GM19240 (cell line): ENCODE measurements around the gene OOSP1.
"Not testable (repeated sequence)": the region's sequence is repeated elsewhere in the genome, so short reads cannot be mapped to it uniquely, and the experiment has no call there.

ENCODE experiments used
- DNase-seq: peaks from one replicate; pipeline ENCODE4 v3.0.0; 2011; ENCODE audit warnings: low spot score; ENCODE audit not compliant: insufficient read length

The OOSP1 gene

DNA sequence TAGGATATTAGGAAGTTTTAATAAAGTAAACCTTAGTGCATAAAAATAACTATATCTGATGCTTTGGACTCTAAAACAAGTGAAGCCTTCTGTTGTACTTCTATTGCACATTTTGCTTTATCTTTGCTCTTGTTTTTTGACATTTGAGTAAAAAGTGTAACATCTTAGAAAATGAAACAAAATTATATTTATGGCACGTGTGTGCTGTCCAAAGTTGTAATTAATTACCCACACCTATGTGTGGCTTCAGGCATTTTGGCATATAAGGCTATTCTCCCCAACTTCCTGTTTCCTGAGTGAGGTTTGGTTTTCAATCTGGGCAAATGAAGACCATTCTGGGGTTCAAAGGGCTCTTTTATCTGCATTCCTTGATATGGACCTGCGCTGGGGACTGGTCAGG lies at the start of gene OOSP1:
Gene OOSP1, plus strand, starts transcription at position 301 of the 400 bp plus-strand sequence. Its CDS starts 23 bp downstream, at position 324.
- no peak for DNase-seq

- DNase-seq: no peak
Observed at GRCh38 chr11:59891781-59892181, 46.5 kb upstream of the OOSP1 start.

DNA sequence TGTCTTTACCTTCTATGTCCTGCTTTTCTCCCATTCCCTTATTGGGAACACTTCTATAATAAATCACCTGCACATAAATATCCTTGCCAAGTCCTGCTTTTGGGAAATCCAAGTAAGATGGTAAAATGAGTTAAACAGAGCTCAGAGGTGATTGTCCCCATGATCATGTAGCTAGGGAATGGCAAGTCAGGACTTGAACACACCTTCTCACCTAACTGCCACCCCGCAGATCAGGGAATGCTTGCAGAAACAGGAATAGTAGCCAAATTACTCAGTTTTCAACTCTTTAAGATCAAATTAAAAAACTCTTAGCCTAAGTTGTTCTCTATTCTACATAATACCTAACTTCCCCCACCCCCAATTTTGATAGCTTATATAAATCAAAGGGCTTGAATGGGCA lies 43.6 kb upstream of the OOSP1 start:
- DNase-seq: no peak

DNA sequence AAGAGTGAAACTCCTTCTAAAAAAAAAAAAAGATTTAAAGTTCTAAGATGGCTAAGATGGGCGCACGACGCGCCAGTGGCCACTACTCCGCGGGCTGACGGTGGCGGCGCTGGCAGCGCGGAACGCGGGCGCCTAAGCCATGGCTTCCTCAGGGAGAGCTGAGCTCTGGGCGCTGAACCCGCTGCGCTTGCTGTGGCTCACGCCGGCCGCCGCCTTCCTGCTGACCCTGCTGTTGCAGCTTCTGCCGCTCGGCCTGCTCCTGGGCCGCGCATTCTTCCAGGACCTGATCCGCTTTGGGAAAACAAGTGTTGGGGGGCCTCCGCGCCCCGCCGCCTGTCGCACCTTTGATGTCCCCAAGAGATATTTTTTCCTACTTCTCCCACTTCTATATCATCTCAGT lies 40.2 kb upstream of the OOSP1 start:
- DNase-seq: no peak

GRCh38 chr11:59898650-59899049 lies 39.6 kb upstream of the OOSP1 start:
- DNase-seq: no peak

GRCh38 chr11:59899532-59899931 lies 38.7 kb upstream of the OOSP1 start:
- no peak for DNase-seq

- no peak for DNase-seq
Observed at GRCh38 chr11:59900366-59901126, 37.7 kb upstream of the OOSP1 start.

DNA sequence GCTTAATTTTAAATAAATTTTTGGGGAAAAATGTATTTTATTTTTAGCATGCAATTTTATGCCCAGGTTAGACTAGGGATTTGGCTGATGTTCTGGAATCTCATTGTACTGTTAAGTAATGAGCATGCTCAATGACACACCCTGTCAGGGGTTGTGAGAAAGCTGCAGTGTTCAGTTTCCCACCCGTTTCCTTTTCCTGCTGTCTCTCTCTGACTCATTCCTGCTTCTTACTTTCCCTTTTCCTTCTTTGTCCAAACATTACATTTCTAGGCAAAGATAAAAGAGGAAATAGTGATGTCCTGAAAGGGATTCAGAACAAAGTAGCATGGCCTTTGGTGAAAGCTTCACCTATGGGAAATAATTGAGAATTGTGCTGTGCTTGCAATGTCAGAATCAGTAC lies 36.9 kb upstream of the OOSP1 start:
- no peak for DNase-seq

- not testable (repeated sequence) for DNase-seq
Observed at GRCh38 chr11:59903569-59903968, 34.7 kb upstream of the OOSP1 start.

DNA sequence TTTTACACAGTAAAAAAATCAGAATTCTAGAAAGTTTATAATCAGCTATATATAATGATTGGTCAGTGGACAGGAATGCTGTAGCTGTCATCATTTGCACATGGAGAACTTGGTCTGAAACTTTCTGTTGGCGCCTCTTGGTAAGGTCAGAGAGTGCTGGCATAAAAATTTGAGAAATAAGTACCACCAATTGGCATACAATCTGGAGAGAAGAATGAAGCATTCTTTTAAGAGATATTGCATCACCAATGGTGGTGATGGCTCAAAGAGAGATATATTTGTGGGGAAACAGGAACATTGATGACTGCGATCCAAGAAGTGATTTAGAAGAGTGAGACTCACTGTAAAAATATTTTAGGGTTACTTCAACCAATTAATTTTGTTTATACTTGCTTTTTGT lies 19.8 kb upstream of the OOSP1 start:
- DNase-seq: no peak

DNA sequence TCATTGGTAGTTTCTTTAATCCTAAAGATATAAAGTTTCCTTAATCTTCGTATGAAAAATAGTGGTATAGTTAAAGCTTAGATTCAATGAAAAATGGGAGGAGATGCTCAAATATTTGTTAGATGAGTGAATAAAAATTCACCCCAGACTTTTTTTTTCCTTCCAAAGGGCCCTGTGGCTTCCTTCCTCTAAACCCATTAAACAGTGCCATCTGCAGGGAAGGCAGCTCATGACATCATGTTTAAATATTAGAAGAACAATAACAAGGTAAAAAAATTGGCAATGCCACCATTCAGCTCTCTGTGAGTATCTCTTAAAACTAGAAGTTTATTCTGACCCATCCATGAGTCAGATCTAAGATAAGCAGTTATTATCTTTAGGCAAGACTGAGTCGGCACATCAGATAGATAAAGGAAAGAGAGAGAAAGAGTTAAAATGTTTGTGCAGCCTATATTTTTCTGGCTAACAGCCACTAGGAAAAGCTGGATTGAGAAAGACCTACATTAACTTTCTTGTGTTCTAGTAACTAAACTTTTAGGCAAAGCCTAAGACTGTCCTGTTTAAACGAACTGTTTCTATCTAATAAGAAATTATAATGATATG lies 19.1 kb upstream of the OOSP1 start:
- DNase-seq: peak; percentile 6

- DNase-seq: no peak
Observed at GRCh38 chr11:59923813-59924212, 14.4 kb upstream of the OOSP1 start.

DNA sequence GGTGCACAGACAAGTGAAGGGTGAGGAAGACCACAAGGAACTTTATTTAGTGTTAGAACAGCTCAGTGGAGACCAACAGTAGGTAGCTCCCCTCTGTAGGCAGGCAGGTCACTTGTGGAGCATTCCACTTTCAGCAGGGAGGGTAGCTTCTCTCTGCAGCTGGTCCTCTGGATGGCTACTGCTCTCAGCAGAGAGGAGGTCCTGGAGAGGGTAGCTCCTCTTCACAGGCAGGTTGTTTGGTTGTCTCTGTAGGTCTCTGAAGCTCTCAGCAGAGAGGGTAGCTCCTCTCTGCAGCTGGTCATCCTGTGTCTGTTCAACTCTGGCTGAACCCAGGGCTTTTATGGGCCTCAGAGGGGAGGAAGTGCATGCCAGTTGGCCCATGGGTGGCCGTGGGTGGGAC lies 6.5 kb upstream of the OOSP1 start:
- no peak for DNase-seq

DNA sequence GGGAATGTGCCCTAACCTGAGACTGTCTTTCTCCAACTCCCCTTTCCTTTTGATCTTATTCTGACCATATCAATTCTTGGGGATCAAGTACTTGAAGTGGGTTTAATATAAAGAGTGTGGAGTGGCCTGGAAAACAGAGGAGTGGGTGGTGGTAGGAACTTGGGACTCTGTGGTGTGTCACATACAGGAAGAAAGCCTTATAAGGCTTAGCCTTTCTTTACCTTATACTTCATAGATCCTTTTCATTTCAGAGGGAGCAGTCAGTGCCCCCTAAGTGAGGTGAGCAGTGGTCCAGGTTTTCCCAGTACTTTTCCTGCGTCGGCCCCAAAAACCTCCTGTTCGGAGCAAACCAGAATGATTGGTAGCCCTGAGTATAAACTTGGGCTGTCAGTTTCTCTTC lies 486 bp downstream of the OOSP1 start:
- DNase-seq: no peak

GRCh38 chr11:59939482-59939881 lies 1.2 kb downstream of the OOSP1 start:
- DNase-seq: no peak

DNA sequence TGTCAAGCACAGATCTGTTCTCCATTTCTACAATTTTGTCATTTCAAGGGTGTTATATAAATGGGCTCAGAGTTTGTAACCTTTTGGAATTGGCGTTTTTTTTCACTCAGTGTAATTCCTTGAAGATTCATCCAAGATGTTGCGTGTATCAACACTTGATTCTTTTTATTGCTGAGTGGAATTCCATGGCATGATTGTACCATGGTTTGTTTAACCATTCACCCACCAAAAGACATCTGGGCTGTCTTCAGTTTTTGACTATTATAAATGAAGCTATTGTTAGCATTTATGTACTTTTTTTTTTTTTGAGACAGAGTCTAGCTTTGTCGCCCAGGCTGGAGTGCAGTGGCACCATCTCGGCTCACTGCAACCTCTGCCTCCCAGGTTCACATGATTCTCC lies 2.9 kb downstream of the OOSP1 start:
- no peak for DNase-seq

GRCh38 chr11:59943997-59944714 lies 5.9 kb downstream of the OOSP1 start:
- DNase-seq: no peak

- DNase-seq: no peak
Observed at GRCh38 chr11:59944720-59945119, 6.5 kb downstream of the OOSP1 start.

DNA sequence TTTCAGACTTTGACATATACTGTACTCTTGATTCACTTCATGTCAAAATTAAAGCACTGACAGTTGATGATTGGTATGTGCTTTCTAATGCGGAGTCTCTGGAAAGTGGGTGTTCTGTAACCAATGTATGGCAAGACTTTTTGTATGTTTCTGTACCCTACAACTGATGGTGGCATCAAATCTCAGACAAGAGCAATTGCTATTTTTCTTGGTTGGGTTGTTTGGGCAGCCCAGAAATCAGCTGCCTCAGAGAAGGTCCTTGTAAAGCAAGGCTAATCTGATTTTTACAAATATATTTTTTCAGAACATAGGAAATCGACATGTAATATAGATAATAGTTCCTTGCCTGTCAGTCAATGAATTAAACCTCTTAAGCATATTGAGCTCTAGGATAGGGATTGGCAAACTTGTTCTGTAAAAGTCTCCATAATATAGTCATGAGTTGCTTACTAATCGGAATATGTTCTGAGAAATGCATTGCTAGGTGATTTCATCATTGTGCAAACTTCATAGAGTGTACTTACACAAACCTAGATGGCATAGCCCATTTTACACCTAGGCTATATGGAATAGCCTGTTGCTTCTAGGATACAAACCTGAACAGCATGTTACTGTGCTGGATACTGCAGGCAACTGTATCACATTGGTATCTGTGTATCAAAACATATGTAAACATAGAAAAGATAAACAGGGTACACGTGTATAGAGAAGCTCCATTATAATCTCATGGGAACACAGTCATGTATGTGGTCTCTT lies 15.4 kb downstream of the OOSP1 start:
- DNase-seq: no peak

GRCh38 chr11:59954219-59954847 lies 16.1 kb downstream of the OOSP1 start:
- no peak for DNase-seq

DNA sequence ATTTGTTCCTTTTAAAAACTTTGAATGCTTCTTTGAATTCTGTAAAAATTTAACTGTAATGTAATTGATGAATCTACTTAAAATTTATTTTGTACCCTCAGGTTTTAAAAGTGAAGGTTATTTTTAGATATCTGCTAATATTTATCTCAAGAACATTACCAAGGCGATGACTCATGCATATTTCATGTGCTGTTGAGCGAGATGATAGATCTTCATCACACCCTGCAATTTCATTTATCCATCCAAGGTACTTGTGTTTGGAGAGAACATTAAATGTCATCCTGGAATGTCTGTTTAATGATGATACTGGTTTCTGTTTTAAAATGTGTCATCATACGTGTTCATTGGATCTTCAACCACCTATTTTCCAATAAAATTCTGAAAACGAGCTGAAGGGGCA lies 18.9 kb downstream of the OOSP1 start:
- no peak for DNase-seq
